Measurements from ENCODE around the gene APMAP. TPM values are rescaled to one million over a fixed set of nuclear protein-coding genes. Genes with fewer than 3 reads are reported as not detected.
A peak's percentile ranks its signal among the peaks of the same experiment; 100 is the strongest.
"Not testable (repeated sequence)": the region's sequence is repeated elsewhere in the genome, so short reads cannot be mapped to it uniquely, and the experiment has no call there.

Gene APMAP
- total and polyA plus RNA-seq, 7 donors = 19.9 to 44.5 (median 25.5) TPM

DNA sequence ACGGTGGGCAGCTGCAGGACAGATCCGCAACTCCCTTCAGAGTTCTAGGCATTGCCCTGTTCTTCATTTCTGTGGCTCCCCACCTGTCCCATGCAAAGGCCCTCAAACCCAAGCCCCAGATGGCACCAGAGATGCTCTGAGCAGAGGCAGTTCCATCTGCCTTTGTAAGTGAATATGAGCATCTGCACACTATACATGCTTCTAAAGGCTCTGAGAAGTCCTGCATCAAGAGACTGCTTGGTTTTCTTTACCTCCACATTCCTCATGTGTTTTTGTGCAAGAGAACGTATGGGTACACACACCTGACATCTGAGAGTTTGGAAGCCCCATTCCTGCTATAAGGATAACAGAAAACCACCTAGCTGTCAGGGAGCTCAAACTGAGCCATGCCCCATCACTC lies 57.8 kb downstream of the APMAP start:
- H3K4me1 ChIP-seq = no peaks in the 10 kb centered on the region
- no peak for ATAC-seq
- TF ChIP-seq, protein P1, sequence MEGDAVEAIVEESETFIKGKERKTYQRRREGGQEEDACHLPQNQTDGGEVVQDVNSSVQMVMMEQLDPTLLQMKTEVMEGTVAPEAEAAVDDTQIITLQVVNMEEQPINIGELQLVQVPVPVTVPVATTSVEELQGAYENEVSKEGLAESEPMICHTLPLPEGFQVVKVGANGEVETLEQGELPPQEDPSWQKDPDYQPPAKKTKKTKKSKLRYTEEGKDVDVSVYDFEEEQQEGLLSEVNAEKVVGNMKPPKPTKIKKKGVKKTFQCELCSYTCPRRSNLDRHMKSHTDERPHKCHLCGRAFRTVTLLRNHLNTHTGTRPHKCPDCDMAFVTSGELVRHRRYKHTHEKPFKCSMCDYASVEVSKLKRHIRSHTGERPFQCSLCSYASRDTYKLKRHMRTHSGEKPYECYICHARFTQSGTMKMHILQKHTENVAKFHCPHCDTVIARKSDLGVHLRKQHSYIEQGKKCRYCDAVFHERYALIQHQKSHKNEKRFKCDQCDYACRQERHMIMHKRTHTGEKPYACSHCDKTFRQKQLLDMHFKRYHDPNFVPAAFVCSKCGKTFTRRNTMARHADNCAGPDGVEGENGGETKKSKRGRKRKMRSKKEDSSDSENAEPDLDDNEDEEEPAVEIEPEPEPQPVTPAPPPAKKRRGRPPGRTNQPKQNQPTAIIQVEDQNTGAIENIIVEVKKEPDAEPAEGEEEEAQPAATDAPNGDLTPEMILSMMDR (IDR thresholded peaks at IDR 0.05) = no peak
- no peak overlapping the region for H3K27ac ChIP-seq
- H3K36me3 ChIP-seq (ENCODE audit: insufficient read depth in 1 of 2, low read depth in 1 of 2) = no peaks in the 10 kb centered on the region
- WGBS, 3 donors = 72 to 77% (median 77%) methylated on average over 3 of the region's 3 CpGs
- no peak for DNase-seq
- H3K27me3 ChIP-seq (ENCODE audit: insufficient read depth in 3 of 3, low read length in 2 of 3) = no peaks in the 10 kb centered on the region
- H3K9me3 ChIP-seq = no peaks in the 10 kb centered on the region
- intact Hi-C loops (cut with DNase I) = no loop called here
- H3K4me3 ChIP-seq = no peak overlapping the region

DNA sequence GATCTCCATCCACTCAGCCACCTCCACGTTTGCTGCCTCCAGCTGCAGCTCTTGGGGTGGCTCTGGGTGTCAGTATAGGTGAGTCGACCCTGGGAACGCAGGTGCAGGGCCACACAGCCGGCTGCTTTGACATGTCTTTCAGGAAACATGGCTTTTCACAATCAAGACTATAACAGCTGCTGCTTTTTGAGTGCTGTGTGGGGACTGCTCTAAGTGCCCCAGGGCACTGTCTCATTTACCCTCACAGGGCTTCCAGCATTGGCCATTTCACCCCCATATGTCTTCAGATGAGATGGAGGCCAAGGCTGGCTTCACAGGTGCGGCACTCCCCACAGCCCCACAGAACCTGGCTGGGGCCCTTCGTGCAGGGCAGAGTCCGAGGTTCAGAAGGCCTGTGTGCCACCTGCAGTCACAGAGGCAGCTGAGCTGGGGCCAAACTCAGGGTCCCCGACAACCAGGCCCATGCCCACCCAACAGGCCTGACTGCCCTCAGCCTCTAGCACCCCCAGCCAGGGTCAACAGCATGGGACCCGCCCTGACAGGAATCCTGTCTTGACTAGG lies 58.4 kb downstream of the APMAP start:
- H3K27me3 ChIP-seq (ENCODE audit: insufficient read depth in 3 of 3, low read length in 2 of 3) = no peaks in the 10 kb centered on the region
- no peaks in the 10 kb centered on the region for H3K4me1 ChIP-seq
- 82 to 85% (median 85%) methylated on average over 9 of the region's 9 CpGs for WGBS, 3 donors
- TF ChIP-seq, protein P1 (IDR thresholded peaks at IDR 0.05) = no peak
- no peaks in the 10 kb centered on the region for H3K36me3 ChIP-seq (ENCODE audit: insufficient read depth in 1 of 2, low read depth in 1 of 2)
- no peaks in the 10 kb centered on the region for H3K9me3 ChIP-seq
- no peak overlapping the region for H3K27ac ChIP-seq
- no peak overlapping the region for H3K4me3 ChIP-seq
- DNase-seq = no peak
- intact Hi-C loops (cut with DNase I) = no loop called here
- ATAC-seq = no peak

DNA sequence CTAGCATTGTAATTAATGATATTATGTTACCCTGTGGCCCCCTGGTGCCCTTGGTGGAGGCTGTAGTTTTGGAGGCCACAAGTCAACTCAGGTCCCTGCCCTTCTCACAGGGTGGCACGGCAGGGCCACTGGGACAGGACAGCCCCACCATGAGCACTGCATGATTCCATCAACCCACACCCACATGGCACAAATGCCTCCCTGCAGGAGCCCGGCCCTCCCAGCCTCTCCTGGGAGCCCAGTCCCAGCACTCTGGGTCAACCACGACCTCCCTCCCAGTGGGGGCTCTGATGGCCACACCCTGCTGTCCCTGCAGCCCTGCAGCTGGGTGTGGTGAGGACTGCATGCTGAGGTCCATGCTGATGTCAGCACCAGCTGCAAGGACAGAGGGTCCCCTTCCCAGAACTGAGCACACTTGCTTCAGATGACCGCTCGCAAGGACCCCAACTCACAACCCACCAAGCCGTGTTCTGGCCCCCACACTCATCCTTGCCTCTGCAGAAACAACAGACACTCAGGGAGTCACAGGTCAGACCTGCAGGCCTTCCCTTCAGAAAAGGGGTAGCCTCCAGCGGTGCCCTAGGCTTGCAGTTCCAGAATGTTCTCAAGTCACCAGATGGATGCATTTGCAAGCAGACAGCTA lies 59.2 kb downstream of the APMAP start:
- DNase-seq (no peak), ATAC-seq (peak in 1 of 4 donors; percentile 16)
- H3K4me3 ChIP-seq = no peak overlapping the region
- no peak overlapping the region for H3K27ac ChIP-seq
- no peaks in the 10 kb centered on the region for H3K27me3 ChIP-seq (ENCODE audit: insufficient read depth in 3 of 3, low read length in 2 of 3)
- H3K4me1 ChIP-seq = no peaks in the 10 kb centered on the region
- no peaks in the 10 kb centered on the region for H3K36me3 ChIP-seq (ENCODE audit: insufficient read depth in 1 of 2, low read depth in 1 of 2)
- TF ChIP-seq, protein P1 (IDR thresholded peaks at IDR 0.05) = no peak
- H3K9me3 ChIP-seq = no peaks in the 10 kb centered on the region
- WGBS, 3 donors = 78 to 82% (median 80%) methylated on average over 7 of the region's 7 CpGs
- intact Hi-C loops (cut with DNase I) = no loop called here

DNA sequence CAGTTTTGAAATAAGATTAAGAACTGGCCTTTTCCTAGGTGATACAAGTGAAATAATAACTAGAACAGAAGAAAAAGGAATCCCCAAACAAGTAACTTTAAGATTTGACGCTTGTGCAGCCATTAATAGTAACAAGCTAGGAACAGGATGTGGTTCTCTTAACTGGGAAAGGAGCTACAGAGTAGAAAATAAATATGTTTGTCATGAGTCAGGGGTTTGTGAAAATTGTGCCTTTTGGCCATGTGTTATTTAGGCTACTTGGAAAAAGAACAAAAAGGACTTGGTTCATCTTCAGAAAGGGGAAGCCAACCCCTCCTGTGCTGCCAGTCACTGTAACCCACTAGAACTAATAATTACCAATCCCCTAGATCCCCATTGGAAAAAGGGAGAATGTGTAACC lies 60.7 kb downstream of the APMAP start:
- H3K9me3 ChIP-seq; DNase-seq; H3K27ac ChIP-seq; ATAC-seq; intact Hi-C loops (cut with DNase I); H3K4me3 ChIP-seq; H3K4me1 ChIP-seq; H3K36me3 ChIP-seq (ENCODE audit: insufficient read depth in 1 of 2, low read depth in 1 of 2); H3K27me3 ChIP-seq (ENCODE audit: insufficient read depth in 3 of 3, low read length in 2 of 3): not testable (repeated sequence)
- 59 to 71% (median 63%) methylated on average over 1 of the region's 1 CpG for WGBS, 3 donors

DNA sequence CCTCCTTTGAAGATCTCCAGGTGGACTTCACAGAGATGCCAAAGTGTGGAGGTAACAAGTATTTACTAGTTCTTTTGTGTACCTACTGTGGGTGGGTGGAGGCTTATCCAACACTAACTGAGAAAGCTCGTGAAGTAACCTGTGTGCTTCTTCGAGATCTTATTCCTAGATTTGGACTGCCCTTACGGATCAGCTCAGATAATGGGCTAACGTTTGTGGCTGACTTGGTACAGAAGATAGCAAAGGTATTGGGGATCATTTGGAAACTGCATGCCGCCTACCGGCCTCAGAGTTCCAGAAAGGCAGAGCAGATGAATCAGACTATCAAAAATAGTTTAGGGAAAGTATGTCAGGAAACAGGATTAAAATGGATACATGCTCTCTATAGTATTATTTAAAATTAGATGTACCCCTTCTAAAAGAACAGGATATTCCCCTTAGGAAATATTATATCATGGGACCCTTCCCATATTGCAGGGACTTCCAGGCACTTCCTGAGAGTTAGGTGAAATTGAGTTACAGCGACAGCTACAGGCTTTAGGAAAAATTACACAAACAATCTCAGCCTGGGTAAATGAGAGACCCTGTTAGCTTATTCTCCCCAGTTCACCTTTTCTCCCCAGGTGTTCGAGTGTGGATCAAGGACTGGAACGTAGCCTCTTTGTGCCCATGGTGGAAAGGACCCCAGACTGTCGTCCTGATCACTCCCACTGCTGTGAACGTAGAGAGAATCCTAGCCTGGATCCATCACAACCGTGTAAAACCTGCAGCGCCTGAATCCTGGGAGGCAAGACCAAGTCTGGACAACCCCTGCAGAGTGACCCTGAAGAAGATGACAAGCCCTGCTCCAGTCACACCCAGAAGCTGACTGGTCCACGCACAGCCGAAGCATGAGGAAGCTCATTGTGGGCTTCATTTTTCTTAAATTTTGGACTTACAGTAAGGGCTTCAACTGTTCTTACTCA lies 61.5 kb downstream of the APMAP start:
- H3K27ac ChIP-seq, H3K9me3 ChIP-seq: not testable (repeated sequence)
- 71 to 77% (median 72%) methylated on average over 15 of the region's 15 CpGs for WGBS, 3 donors

DNA sequence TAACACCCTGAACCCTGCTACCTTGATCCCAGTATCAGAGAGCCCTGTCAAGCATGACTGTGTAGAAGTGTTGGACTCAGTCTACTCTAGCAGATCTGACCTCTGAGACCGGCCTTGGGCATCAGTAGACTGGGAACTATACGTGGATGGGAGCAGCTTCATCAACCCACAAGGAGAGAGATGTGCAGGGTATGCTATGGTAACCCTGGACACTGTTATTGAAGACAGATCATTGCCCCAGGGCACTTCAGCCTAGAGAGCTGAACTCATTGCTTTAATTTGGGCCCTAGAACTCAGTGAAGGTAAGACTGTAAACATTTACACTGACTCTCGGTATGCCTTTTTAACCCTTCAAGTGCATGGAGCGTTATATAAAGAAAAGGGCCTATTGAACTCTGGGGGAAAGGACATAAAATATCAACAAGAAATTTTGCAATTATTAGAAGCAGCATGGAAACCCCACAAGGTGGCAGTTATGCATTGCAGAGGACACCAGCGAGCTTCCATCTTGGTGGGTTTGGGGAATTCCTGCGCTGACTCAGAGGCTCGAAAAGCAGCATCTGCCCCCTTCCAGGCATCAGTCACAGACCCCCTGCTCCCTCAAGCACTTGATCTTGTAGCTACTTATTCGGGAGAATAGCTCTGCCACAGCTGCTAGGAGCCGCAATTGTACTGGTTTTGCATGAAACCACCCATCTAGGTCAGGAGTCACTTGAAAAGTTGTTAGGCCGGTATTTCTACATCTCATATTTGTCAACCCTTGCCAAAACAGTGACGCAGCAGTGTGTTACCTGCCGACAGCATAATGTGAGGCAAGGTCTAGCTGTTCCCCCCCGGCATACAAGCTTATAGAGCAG lies 62.5 kb downstream of the APMAP start:
- ATAC-seq; H3K9me3 ChIP-seq; intact Hi-C loops (cut with DNase I); H3K27me3 ChIP-seq (ENCODE audit: insufficient read depth in 3 of 3, low read length in 2 of 3); H3K4me3 ChIP-seq; H3K36me3 ChIP-seq (ENCODE audit: insufficient read depth in 1 of 2, low read depth in 1 of 2); H3K4me1 ChIP-seq; H3K27ac ChIP-seq; DNase-seq: not testable (repeated sequence)
- WGBS, 3 donors = 65 to 72% (median 71%) methylated on average over 13 of the region's 13 CpGs

More for the DNA sequence above, 61.5 kb downstream of the APMAP start:
- H3K27me3 ChIP-seq (ENCODE audit: insufficient read depth in 3 of 3, low read length in 2 of 3); H3K36me3 ChIP-seq (ENCODE audit: insufficient read depth in 1 of 2, low read depth in 1 of 2); intact Hi-C loops (cut with DNase I); H3K4me1 ChIP-seq; DNase-seq; H3K4me3 ChIP-seq; ATAC-seq: not testable (repeated sequence)

DNA sequence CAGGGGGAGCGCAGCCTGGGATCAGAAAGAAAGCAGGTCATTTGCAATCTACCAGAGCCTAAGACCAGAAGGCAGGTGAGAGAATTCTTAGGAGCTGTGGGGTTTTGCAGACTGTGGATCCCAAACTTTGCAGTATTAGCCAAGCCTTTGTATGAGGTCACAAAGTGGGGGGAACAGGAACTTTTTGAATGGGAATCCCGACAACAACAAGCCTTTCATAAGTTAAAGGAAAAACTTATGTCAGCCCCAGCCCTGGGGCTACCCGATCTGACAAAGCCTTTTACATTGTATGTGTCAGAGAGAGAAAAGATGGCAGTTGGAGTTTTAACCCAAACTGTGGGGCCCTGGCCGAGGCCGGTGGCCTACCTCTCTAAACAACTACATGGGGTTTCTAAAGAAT lies 63.3 kb downstream of the APMAP start:
- DNase-seq; ATAC-seq; intact Hi-C loops (cut with DNase I); H3K4me3 ChIP-seq; H3K9me3 ChIP-seq; H3K27me3 ChIP-seq (ENCODE audit: insufficient read depth in 3 of 3, low read length in 2 of 3); H3K36me3 ChIP-seq (ENCODE audit: insufficient read depth in 1 of 2, low read depth in 1 of 2); H3K27ac ChIP-seq; H3K4me1 ChIP-seq: not testable (repeated sequence)
- 76 to 86% (median 81%) methylated on average over 5 of the region's 5 CpGs for WGBS, 3 donors
